ENCODE results near the gene TMEM255B.

The TMEM255B gene

GRCh38 chr13:113806526-113806925 is 47.5 kb downstream of the TMEM255B start:
- DNase-seq = no peak

- DNase-seq = no peak
Measured at GRCh38 chr13:113808058-113808834, 49.2 kb downstream of the TMEM255B start.

GRCh38 chr13:113809934-113810333 is 50.9 kb downstream of the TMEM255B start:
- no peak for DNase-seq

GRCh38 chr13:113810640-113811039 is 51.6 kb downstream of the TMEM255B start:
- no peak for DNase-seq

- no peak for DNase-seq
Measured at GRCh38 chr13:113811081-113811928, 52.3 kb downstream of the TMEM255B start.

GRCh38 chr13:113812178-113813040 is 53.4 kb downstream of the TMEM255B start:
- no peak for DNase-seq

- no peak for DNase-seq
Measured at GRCh38 chr13:113813070-113813748, 54.2 kb downstream of the TMEM255B start.

- DNase-seq = no peak
Measured at GRCh38 chr13:113813749-113814434, 54.9 kb downstream of the TMEM255B start.

- DNase-seq = no peak
Measured at GRCh38 chr13:113814435-113814821, 55.4 kb downstream of the TMEM255B start.

- no peak for DNase-seq
Measured at GRCh38 chr13:113815151-113816058, 56.4 kb downstream of the TMEM255B start.

GRCh38 chr13:113816254-113816929 is 57.4 kb downstream of the TMEM255B start:
- DNase-seq = no peak

- peak; percentile 87 for DNase-seq
Measured at GRCh38 chr13:113816946-113817859, 58.2 kb downstream of the TMEM255B start.

- DNase-seq = no peak
Measured at GRCh38 chr13:113817860-113818691, 59.0 kb downstream of the TMEM255B start.

GRCh38 chr13:113818700-113819295 is 59.8 kb downstream of the TMEM255B start:
- DNase-seq = no peak

- DNase-seq = no peak
Measured at GRCh38 chr13:113819341-113819730, 60.3 kb downstream of the TMEM255B start.

GRCh38 chr13:113819731-113820715 is 61.0 kb downstream of the TMEM255B start:
- no peak for DNase-seq
